Tibial artery (tissue), 4 donors: ENCODE measurements around the gene ZBTB39.
"Not testable (repeated sequence)": the region's sequence is repeated elsewhere in the genome, so short reads cannot be mapped to it uniquely, and the experiment has no call there.

Source experiments
- DNase-seq, 2 donors: peaks; one replicate each; pipeline ENCODE4 v3.0.0-alpha.2; 2019
- H3K27ac ChIP-seq, 2 donors: fragments of 200-600 bp; sonication (generic) in 1 of 2; 1 replicate in 1 of 2; 2 replicates in 1 of 2; pipeline ENCODE4 v1.5.1; 2018 to 2019; ENCODE audit warnings: mild to moderate bottlenecking in 1 of 2
- H3K27me3 ChIP-seq, 2 donors: fragments of 200-600 bp; sonication (generic) in 1 of 2; one replicate each; pipeline versions ENCODE4 v1.5.1 to v1.6.0; 2016 to 2019
- H3K36me3 ChIP-seq, 3 donors: fragments of 200-600 bp; sonication (generic) in 2 of 3; one replicate each; pipeline ENCODE4 v1.5.1; 2016 to 2019; ENCODE audit warnings: mild to moderate bottlenecking in 2 of 3
- H3K4me1 ChIP-seq, 4 donors: fragments of 200-600 bp; sonication (generic) in 2 of 4; 1 replicate in 3 of 4; 2 replicates in 1 of 4; pipeline ENCODE4 v1.5.1; 2016 to 2019
- H3K4me3 ChIP-seq, 2 donors: fragments of 200-600 bp; sonication (generic) in 1 of 2; 1 replicate in 1 of 2; 2 replicates in 1 of 2; pipeline ENCODE4 v1.5.1; 2018 to 2019; ENCODE audit warnings: mild to moderate bottlenecking in 2 of 2
- H3K9me3 ChIP-seq, 3 donors: fragments of 200-600 bp; sonication (generic) in 1 of 3; one replicate each; pipeline ENCODE4 v1.5.1; 2016 to 2019
- intact Hi-C: fragments of 100-400 bp; cut with DNase I; formaldehyde crosslinking; loops from one replicate; pipeline ENCODE4 v1.15.0; 2023; ENCODE audit warnings: low total_unique reads
- TF ChIP-seq, protein P1 (sequence below), 2 experiments: fragments of 200-600 bp in 1 of 2; fragments of 450-650 bp in 1 of 2; IDR thresholded peaks; one replicate each; pipeline ENCODE4 v1.5.1; 2017 to 2019; ENCODE audit warnings: antibody characterized with exemption in 2 of 2, mild to moderate bottlenecking in 1 of 2, moderate library complexity in 1 of 2

Gene ZBTB39

DNA sequence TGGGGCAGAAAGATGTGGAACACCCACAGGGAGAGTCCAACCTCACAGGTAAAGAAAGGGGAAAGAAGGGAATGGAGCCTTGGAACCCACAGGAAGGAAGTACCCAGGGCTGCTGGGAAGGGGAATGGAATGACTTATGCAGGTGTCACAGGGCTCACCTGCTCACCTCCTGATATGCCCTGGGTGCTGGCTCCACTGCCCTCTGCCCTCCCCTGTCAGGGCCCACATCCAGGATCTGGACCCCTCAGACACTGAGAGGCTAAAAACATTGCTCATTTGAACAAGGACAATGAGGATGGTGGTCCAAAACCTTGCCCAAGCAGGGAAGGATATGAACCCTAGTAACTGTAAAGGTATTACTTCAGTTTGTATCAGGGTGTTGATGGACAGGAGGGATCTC is 19.3 kb downstream of the ZBTB39 start:
- Histone ChIP-seq H3K27me3 (no peaks in the 10 kb centered on the region), H3K4me3 (no peak overlapping the region), H3K27ac (no peak overlapping the region), H3K9me3 (no peaks in the 10 kb centered on the region), H3K4me1 (peaks cover 0 to 7% (median 5%) of the 10 kb centered on the region in 4 donors), H3K36me3 (no peaks in the 10 kb centered on the region)
- intact Hi-C loops, result loop anchor here (2.0 kb wide), 1 partner anchor 228 kb away; no protein-coding TSS in a partner anchor
- TF ChIP-seq, protein P1, sequence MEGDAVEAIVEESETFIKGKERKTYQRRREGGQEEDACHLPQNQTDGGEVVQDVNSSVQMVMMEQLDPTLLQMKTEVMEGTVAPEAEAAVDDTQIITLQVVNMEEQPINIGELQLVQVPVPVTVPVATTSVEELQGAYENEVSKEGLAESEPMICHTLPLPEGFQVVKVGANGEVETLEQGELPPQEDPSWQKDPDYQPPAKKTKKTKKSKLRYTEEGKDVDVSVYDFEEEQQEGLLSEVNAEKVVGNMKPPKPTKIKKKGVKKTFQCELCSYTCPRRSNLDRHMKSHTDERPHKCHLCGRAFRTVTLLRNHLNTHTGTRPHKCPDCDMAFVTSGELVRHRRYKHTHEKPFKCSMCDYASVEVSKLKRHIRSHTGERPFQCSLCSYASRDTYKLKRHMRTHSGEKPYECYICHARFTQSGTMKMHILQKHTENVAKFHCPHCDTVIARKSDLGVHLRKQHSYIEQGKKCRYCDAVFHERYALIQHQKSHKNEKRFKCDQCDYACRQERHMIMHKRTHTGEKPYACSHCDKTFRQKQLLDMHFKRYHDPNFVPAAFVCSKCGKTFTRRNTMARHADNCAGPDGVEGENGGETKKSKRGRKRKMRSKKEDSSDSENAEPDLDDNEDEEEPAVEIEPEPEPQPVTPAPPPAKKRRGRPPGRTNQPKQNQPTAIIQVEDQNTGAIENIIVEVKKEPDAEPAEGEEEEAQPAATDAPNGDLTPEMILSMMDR (IDR thresholded peaks at IDR 0.05), result no peak
- no peak for DNase-seq

DNA sequence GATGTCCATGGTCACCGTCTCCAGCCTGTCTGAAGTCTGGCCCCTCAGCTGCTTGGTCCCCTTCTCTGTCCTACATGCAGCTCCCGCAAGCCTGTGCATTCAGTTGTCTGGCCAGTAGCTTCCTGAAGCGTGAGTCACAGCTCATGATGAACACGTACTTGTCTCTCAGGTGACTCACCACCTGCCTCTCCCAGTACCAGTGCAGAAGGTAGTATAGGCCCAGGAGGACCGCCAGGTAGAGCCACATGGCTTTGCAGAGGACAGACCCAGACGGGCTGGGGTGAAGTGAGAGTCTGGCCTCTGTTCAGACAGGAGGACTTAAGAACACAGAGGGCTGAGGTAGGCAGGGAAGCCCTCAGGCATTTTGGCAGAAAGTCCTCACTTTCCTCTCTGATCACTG is 20.6 kb downstream of the ZBTB39 start:
- H3K4me3 ChIP-seq, H3K9me3 ChIP-seq, H3K27me3 ChIP-seq, DNase-seq, H3K27ac ChIP-seq, H3K36me3 ChIP-seq, H3K4me1 ChIP-seq: not testable (repeated sequence)
- intact Hi-C loops, result loop anchor here (2.0 kb wide), 1 partner anchor 227 kb away; no protein-coding TSS in a partner anchor

DNA sequence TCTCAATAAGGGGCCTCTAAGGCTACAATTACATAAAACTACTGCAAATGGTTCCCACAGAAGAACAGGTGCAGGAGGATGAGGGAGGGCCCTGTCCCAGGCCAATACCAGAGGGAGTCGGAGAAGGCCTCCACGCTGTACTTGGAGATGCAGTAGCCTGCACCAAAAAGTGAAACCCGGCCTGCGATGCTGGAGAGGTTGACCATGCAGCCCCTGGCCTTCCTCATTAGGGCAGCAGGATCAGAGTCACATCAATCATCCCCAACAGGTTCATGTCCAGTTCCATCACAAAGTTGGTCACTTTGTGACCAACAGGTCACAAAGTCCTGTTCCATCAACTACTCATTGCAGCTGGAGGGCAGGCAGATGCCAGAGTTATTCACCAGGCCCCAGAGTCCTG is 23.0 kb downstream of the ZBTB39 start:
- Histone ChIP-seq H3K9me3 (no peaks in the 10 kb centered on the region), H3K27ac (no peak overlapping the region), H3K36me3 (no peaks in the 10 kb centered on the region), H3K4me3 (no peak overlapping the region), H3K27me3 (no peaks in the 10 kb centered on the region), H3K4me1 (peaks cover 0 to 7% (median 5%) of the 10 kb centered on the region in 4 donors)
- no peak for DNase-seq
- TF ChIP-seq, protein P1 (IDR thresholded peaks at IDR 0.05), result no peak
- intact Hi-C loops, result no loop called here

DNA sequence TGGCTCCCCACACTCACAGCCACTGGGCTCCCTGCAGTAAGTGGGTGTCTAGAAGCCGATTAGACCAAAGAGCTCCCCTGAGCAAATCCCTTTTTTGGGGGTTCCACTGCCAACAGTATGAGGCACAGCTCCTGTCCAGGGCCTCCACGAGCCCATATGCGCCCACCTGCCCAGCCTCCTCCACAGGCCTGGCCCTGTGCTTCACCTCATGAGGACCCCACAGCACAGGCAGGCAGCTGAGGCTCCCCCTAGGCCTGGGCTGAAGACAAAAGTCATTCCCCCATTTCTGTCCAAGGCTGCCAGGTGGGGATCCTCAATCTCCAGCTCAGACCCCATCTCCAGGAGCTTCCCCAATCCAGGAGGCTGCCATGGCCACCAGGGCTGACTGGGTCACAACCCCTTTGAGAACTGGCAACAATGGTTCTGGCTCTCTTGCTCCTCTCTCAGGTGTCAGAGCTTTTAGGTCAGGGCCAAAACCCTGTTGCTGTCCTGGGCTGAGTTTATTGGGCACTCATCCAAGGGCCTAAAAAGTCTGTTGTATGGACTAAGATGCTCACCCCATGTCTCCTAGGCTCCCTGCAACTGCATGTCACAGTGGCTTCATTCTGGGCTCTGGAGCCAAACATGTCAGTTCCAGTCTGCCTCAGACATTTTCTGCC is 23.6 kb downstream of the ZBTB39 start:
- H3K36me3 ChIP-seq, H3K27ac ChIP-seq, H3K27me3 ChIP-seq, H3K4me3 ChIP-seq, DNase-seq, H3K4me1 ChIP-seq, H3K9me3 ChIP-seq, intact Hi-C loops: not testable (repeated sequence)

DNA sequence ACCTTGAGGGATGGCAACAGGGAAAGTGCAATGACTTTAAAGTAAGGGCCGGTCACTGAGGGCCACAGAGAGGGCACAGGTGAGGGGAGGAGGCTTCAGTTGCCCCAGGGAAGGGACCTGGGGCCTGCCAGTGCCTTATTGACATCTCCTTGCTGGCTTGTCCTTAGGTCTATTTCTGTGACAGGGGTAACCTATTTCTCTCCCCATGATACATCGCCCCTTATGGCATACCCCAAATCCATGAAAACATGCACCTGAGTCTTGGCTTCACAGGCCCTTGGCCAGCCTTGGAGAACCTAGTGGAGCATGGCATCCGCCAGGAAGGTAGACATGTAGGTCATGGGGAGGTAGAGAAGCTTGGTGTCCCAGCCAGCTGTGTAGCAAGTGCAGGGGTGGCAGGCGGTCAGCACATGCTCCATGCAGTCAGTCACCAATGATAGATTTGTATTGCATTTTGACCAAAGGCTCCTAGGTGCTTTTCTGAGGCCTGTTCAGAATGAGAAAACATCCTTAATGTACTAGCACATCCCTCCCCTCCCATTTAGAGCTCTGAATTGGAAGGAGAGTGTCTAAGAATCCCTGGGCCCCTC is 25.3 kb downstream of the ZBTB39 start:
- Histone ChIP-seq H3K4me1 (no peaks in the 10 kb centered on the region), H3K27ac (no peak overlapping the region), H3K9me3 (no peaks in the 10 kb centered on the region), H3K4me3 (no peak overlapping the region), H3K36me3 (no peaks in the 10 kb centered on the region), H3K27me3 (no peaks in the 10 kb centered on the region)
- TF ChIP-seq, protein P1 (IDR thresholded peaks at IDR 0.05), result no peak
- DNase-seq, result no peak
- intact Hi-C loops, result no loop called here

DNA sequence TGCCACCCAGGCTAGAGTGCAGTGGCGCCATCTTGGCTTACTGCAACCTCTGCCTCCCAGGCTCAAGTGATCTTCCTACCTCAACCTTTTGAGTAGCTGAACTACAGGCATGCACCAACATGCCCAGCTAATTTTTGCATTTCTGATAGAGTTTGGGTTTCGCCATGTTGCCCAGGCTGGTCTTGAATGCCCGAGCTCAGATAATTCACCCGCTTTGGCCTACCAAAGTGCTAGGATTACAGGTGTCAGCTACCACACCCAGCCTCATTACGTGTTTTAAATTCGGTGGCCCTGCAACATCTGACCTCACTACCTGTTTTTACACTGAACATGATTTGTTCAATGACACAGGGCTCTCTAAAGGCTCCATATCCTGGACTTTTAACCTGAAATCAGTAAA is 26.1 kb downstream of the ZBTB39 start:
- Histone ChIP-seq H3K4me3 (no peak overlapping the region), H3K9me3 (no peaks in the 10 kb centered on the region), H3K4me1 (no peaks in the 10 kb centered on the region), H3K36me3 (no peaks in the 10 kb centered on the region), H3K27me3 (no peaks in the 10 kb centered on the region), H3K27ac (no peak overlapping the region)
- TF ChIP-seq, protein P1 (IDR thresholded peaks at IDR 0.05), result no peak
- intact Hi-C loops, result no loop called here
- DNase-seq, result no peak
